ENCODE results near the gene NPTX1.

NPTX1 gene

GRCh38 chr17:80519091-80519781 lies 42.8 kb upstream of the NPTX1 start:
- Histone ChIP-seq H3K36me3 (no peaks in the 10 kb centered on the region), H3K4me3 (ENCODE audit: low read depth, low read length) (no peak overlapping the region), H3K27me3 (no peaks in the 10 kb centered on the region), H3K9me3 (no peaks in the 10 kb centered on the region), H3K4me1 (peaks cover 1% of the 10 kb centered on the region; the same call in 1 of the 2 replicates)
- DNase-seq, result no peak
- no peak for TF ChIP-seq CTCF (IDR thresholded peaks at IDR 0.05; ENCODE audit: low read depth, low read length)

- Histone ChIP-seq H3K4me1 (no peaks in the 10 kb centered on the region; the same call in 1 of the 2 replicates), H3K27me3 (no peaks in the 10 kb centered on the region), H3K36me3 (no peaks in the 10 kb centered on the region), H3K9me3 (no peaks in the 10 kb centered on the region), H3K4me3 (ENCODE audit: low read depth, low read length) (no peak overlapping the region)
- DNase-seq, result no peak
- TF ChIP-seq CTCF (IDR thresholded peaks at IDR 0.05; ENCODE audit: low read depth, low read length), result no peak
Observed at GRCh38 chr17:80518392-80518791, 42.0 kb upstream of the NPTX1 start.

GRCh38 chr17:80517641-80518040 lies 41.2 kb upstream of the NPTX1 start:
- Histone ChIP-seq H3K4me1 (no peaks in the 10 kb centered on the region; the same call in none of the 2 replicates), H3K27me3 (no peaks in the 10 kb centered on the region), H3K4me3 (ENCODE audit: low read depth, low read length) (no peak overlapping the region), H3K9me3 (no peaks in the 10 kb centered on the region), H3K36me3 (no peaks in the 10 kb centered on the region)
- TF ChIP-seq CTCF (IDR thresholded peaks at IDR 0.05; ENCODE audit: low read depth, low read length), result no peak
- DNase-seq, result no peak

- Histone ChIP-seq H3K27me3 (no peaks in the 10 kb centered on the region), H3K36me3 (no peaks in the 10 kb centered on the region), H3K4me3 (ENCODE audit: low read depth, low read length) (no peak overlapping the region), H3K4me1 (no peaks in the 10 kb centered on the region; the same call in none of the 2 replicates), H3K9me3 (peaks cover 3% of the 10 kb centered on the region; the same call in 1 of the 2 replicates)
- DNase-seq, result no peak
- TF ChIP-seq CTCF (IDR thresholded peaks at IDR 0.05; ENCODE audit: low read depth, low read length), result no peak
Observed at GRCh38 chr17:80516171-80516932, 39.9 kb upstream of the NPTX1 start.

- no peaks in the 10 kb centered on the region for H3K27me3 ChIP-seq
- no peaks in the 10 kb centered on the region; the same call in none of the 2 replicates for H3K4me1 ChIP-seq
- TF ChIP-seq CTCF (IDR thresholded peaks at IDR 0.05; ENCODE audit: low read depth, low read length), result no peak
- no peak overlapping the region for H3K4me3 ChIP-seq (ENCODE audit: low read depth, low read length)
- no peaks in the 10 kb centered on the region for H3K36me3 ChIP-seq
- DNase-seq, result no peak
- peaks cover 3% of the 10 kb centered on the region; the same call in 1 of the 2 replicates for H3K9me3 ChIP-seq
Observed at GRCh38 chr17:80513892-80514291, 37.5 kb upstream of the NPTX1 start.

GRCh38 chr17:80513201-80513600 lies 36.8 kb upstream of the NPTX1 start:
- no peaks in the 10 kb centered on the region; the same call in none of the 2 replicates for H3K4me1 ChIP-seq

More at GRCh38 chr17:80513201-80513600, 36.8 kb upstream of the NPTX1 start:
- Histone ChIP-seq H3K4me3 (ENCODE audit: low read depth, low read length) (no peak overlapping the region), H3K36me3 (no peaks in the 10 kb centered on the region), H3K27me3 (no peaks in the 10 kb centered on the region), H3K9me3 (peaks cover 3% of the 10 kb centered on the region; the same call in 1 of the 2 replicates)
- no peak for DNase-seq
- TF ChIP-seq CTCF (IDR thresholded peaks at IDR 0.05; ENCODE audit: low read depth, low read length), result no peak
